MV-4-11 (cell line): Measurements from ENCODE around the gene RAD23A.
"Not testable (repeated sequence)": the region's sequence is repeated elsewhere in the genome, so short reads cannot be mapped to it uniquely, and the experiment has no call there.

Experiments used
- DNase-seq: peaks from one replicate; lab custom pipeline; 2025; lab: John Stamatoyannopoulos, UW

The RAD23A gene

GRCh38 chr19:12937927-12938778 is 7.5 kb upstream of the RAD23A start, which contains the start of gene CALR:
Gene CALR, plus strand, starts transcription at chr19:12938609. Its CDS starts 71 bp downstream, at chr19:12938680.
- peak; percentile 100 for DNase-seq

- peak; percentile 34 for DNase-seq
Observed at GRCh38 chr19:12938779-12939601, 6.7 kb upstream of the RAD23A start.

GRCh38 chr19:12939975-12940423 is 5.7 kb upstream of the RAD23A start:
- DNase-seq = no peak

- DNase-seq = no peak
Observed at GRCh38 chr19:12940897-12941296, 4.8 kb upstream of the RAD23A start.

GRCh38 chr19:12943437-12944044 is 2.1 kb upstream of the RAD23A start:
- no peak for DNase-seq

- DNase-seq = no peak
Observed at GRCh38 chr19:12944104-12944674, 1.5 kb upstream of the RAD23A start.

- DNase-seq = peak; percentile 45
Observed at GRCh38 chr19:12946092-12946721, 545 bp downstream of the RAD23A start.

GRCh38 chr19:12946731-12947496 is 1.3 kb downstream of the RAD23A start:
- no peak for DNase-seq

GRCh38 chr19:12947702-12948611 is 2.3 kb downstream of the RAD23A start:
- no peak for DNase-seq

- no peak for DNase-seq
Observed at GRCh38 chr19:12948612-12949362, 3.1 kb downstream of the RAD23A start.

GRCh38 chr19:12949363-12950283 is 4.0 kb downstream of the RAD23A start:
- DNase-seq = no peak

GRCh38 chr19:12952050-12952449 is 6.4 kb downstream of the RAD23A start:
- not testable (repeated sequence) for DNase-seq

- peak; percentile 40 for DNase-seq
Observed at GRCh38 chr19:12952488-12953137, 7.0 kb downstream of the RAD23A start.

GRCh38 chr19:12953138-12953798 is 7.6 kb downstream of the RAD23A start:
- no peak for DNase-seq

GRCh38 chr19:12953799-12954611 is 8.3 kb downstream of the RAD23A start:
- peak; percentile 21 for DNase-seq

- DNase-seq = no peak
Observed at GRCh38 chr19:12954612-12954962, 8.9 kb downstream of the RAD23A start.
